ENCODE data around the gene NEBL.

Gene NEBL

GRCh38 chr10:20855398-20856038 is 41.6 kb downstream of the NEBL start:
- no peaks in the 10 kb centered on the region for H3K9me2 ChIP-seq (ENCODE audit: low read depth, low read length)
- H3K9ac ChIP-seq (ENCODE audit: low read length), result no peak overlapping the region
- no peaks in the 10 kb centered on the region for H4K20me1 ChIP-seq (ENCODE audit: insufficient read depth, low read length)
- no peaks in the 10 kb centered on the region for H3K79me2 ChIP-seq (ENCODE audit: insufficient read depth, low read length)
- no peaks in the 10 kb centered on the region for H3K36me3 ChIP-seq (ENCODE audit: insufficient read depth, low read length)
- H3K4me3 ChIP-seq (ENCODE audit: low read depth, low read length, poor library complexity, severe bottlenecking), result no peak overlapping the region
- no peaks in the 10 kb centered on the region for H3K4me1 ChIP-seq (ENCODE audit: insufficient read depth, low read length, severe bottlenecking)
- H3K4me2 ChIP-seq (ENCODE audit: low read length), result no peak overlapping the region
- H3K27me3 ChIP-seq (ENCODE audit: insufficient read depth, low read length), result no peaks in the 10 kb centered on the region
- no peak overlapping the region for H3K27ac ChIP-seq (ENCODE audit: low read depth, low read length, poor library complexity, severe bottlenecking)
- no peaks in the 10 kb centered on the region for H3F3A ChIP-seq (ENCODE audit: insufficient read depth, low read length)
- TF ChIP-seq EZH2 (IDR thresholded peaks at IDR 0.05; ENCODE audit: borderline replicate concordance, low read length), result no peak
- TF ChIP-seq CTCF (IDR thresholded peaks at IDR 0.05; ENCODE audit: low read length), result peak; percentile 31; the same call in 1 of the 2 replicates
- H2AFZ ChIP-seq (ENCODE audit: low read length), result no peak overlapping the region
- H3K9me3 ChIP-seq (ENCODE audit: low read length), result no peaks in the 10 kb centered on the region

- H3F3A ChIP-seq (ENCODE audit: insufficient read depth, low read length), result no peaks in the 10 kb centered on the region
- no peak overlapping the region for H3K4me3 ChIP-seq (ENCODE audit: low read depth, low read length, poor library complexity, severe bottlenecking)
- H3K9me3 ChIP-seq (ENCODE audit: low read length), result no peaks in the 10 kb centered on the region
- no peaks in the 10 kb centered on the region for H3K79me2 ChIP-seq (ENCODE audit: insufficient read depth, low read length)
- H2AFZ ChIP-seq (ENCODE audit: low read length), result no peak overlapping the region
- H3K9me2 ChIP-seq (ENCODE audit: low read depth, low read length), result no peaks in the 10 kb centered on the region
- H3K4me2 ChIP-seq (ENCODE audit: low read length), result no peak overlapping the region
- no peaks in the 10 kb centered on the region for H3K4me1 ChIP-seq (ENCODE audit: insufficient read depth, low read length, severe bottlenecking)
- H3K27me3 ChIP-seq (ENCODE audit: insufficient read depth, low read length), result no peaks in the 10 kb centered on the region
- no peaks in the 10 kb centered on the region for H4K20me1 ChIP-seq (ENCODE audit: insufficient read depth, low read length)
- H3K9ac ChIP-seq (ENCODE audit: low read length), result no peak overlapping the region
- H3K27ac ChIP-seq (ENCODE audit: low read depth, low read length, poor library complexity, severe bottlenecking), result no peak overlapping the region
- TF ChIP-seq EZH2 (IDR thresholded peaks at IDR 0.05; ENCODE audit: borderline replicate concordance, low read length), result no peak
- no peak for TF ChIP-seq CTCF (IDR thresholded peaks at IDR 0.05; ENCODE audit: low read length)
- H3K36me3 ChIP-seq (ENCODE audit: insufficient read depth, low read length), result no peaks in the 10 kb centered on the region
Observed at GRCh38 chr10:20853276-20853675, 43.8 kb downstream of the NEBL start.

GRCh38 chr10:20852303-20852702 is 44.8 kb downstream of the NEBL start:
- Histone ChIP-seq H3K4me1 (ENCODE audit: insufficient read depth, low read length, severe bottlenecking) (no peaks in the 10 kb centered on the region), H3K79me2 (ENCODE audit: insufficient read depth, low read length) (no peaks in the 10 kb centered on the region), H3K4me2 (ENCODE audit: low read length) (no peak overlapping the region), H2AFZ (ENCODE audit: low read length) (no peak overlapping the region), H3K36me3 (ENCODE audit: insufficient read depth, low read length) (no peaks in the 10 kb centered on the region), H4K20me1 (ENCODE audit: insufficient read depth, low read length) (no peaks in the 10 kb centered on the region), H3K27me3 (ENCODE audit: insufficient read depth, low read length) (no peaks in the 10 kb centered on the region), H3K4me3 (ENCODE audit: low read depth, low read length, poor library complexity, severe bottlenecking) (no peak overlapping the region), H3K9me3 (ENCODE audit: low read length) (no peaks in the 10 kb centered on the region), H3K9ac (ENCODE audit: low read length) (no peak overlapping the region), H3F3A (ENCODE audit: insufficient read depth, low read length) (no peaks in the 10 kb centered on the region), H3K27ac (ENCODE audit: low read depth, low read length, poor library complexity, severe bottlenecking) (no peak overlapping the region), H3K9me2 (ENCODE audit: low read depth, low read length) (no peaks in the 10 kb centered on the region)
- TF ChIP-seq CTCF (IDR thresholded peaks at IDR 0.05; ENCODE audit: low read length) (no peak), EZH2 (IDR thresholded peaks at IDR 0.05; ENCODE audit: borderline replicate concordance, low read length) (no peak)
